Stomach (tissue), 4 donors: ENCODE data around the gene JMJD4.

Experiments
- POLR2A ChIP-seq, 4 donors: fragments of 450-650 bp; IDR thresholded peaks; one replicate each; pipeline ENCODE4 v1.6.1; 2016; ENCODE audit warnings: antibody characterized with exemption in 4 of 4, control low read depth in 2 of 4, mild to moderate bottlenecking in 1 of 4, moderate library complexity in 1 of 4
- TF ChIP-seq, protein P1 (sequence below), 7 experiments: fragments of 450-650 bp in 4 of 7; fragments of 200-600 bp in 3 of 7; sonication (generic) in 3 of 7; IDR thresholded peaks; one replicate each; pipeline ENCODE4 v1.5.1; 2016 to 2019; ENCODE audit warnings: antibody characterized with exemption in 7 of 7, control low read depth in 2 of 7, mild to moderate bottlenecking in 1 of 7

DNA sequence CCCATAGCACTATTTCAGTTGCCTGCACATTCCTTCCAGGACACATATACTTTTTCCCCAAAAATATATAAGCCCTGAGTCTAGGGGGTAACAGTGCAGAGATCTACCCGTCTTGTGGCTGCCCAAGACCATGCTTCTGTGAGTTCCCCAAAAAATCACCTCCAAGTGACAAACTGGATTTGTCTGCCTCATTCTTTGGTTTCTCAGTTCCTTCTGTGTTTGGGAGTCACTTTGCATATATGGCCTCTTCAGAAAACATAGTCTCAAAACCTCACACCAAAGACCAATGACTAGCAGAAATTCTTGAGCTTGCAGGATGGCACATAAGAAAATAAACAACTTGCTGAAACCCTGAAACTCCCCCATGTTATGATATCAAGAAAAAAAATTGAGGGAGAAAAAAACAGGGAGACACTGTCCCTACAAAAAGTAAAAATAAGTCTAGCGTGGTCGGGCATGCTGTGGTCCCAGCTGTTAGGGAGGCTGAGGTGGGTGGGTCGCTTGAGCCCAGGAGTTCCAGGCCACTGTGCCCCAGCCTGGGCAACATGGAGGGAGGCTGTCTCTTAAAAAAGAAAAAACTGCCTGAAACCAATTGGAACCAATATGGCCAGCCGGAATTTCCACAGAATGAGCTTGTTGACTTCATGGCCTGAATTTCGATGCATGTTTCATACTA is 8.0 kb downstream of the JMJD4 start:
- TF ChIP-seq, protein P1, sequence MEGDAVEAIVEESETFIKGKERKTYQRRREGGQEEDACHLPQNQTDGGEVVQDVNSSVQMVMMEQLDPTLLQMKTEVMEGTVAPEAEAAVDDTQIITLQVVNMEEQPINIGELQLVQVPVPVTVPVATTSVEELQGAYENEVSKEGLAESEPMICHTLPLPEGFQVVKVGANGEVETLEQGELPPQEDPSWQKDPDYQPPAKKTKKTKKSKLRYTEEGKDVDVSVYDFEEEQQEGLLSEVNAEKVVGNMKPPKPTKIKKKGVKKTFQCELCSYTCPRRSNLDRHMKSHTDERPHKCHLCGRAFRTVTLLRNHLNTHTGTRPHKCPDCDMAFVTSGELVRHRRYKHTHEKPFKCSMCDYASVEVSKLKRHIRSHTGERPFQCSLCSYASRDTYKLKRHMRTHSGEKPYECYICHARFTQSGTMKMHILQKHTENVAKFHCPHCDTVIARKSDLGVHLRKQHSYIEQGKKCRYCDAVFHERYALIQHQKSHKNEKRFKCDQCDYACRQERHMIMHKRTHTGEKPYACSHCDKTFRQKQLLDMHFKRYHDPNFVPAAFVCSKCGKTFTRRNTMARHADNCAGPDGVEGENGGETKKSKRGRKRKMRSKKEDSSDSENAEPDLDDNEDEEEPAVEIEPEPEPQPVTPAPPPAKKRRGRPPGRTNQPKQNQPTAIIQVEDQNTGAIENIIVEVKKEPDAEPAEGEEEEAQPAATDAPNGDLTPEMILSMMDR (IDR thresholded peaks at IDR 0.05): no peak
- no peak for TF ChIP-seq POLR2A (IDR thresholded peaks at IDR 0.05)
